ENCODE results near the gene TUBB2B. TPM values are rescaled to one million over a fixed set of nuclear protein-coding genes. Genes with fewer than 3 reads are reported as not detected.
A peak's percentile ranks its signal among the peaks of the same experiment; 100 is the strongest.

Gene TUBB2B
- total RNA-seq, 2 experiments from 2014 or later: 0.27 TPM; not detected in 1

DNA sequence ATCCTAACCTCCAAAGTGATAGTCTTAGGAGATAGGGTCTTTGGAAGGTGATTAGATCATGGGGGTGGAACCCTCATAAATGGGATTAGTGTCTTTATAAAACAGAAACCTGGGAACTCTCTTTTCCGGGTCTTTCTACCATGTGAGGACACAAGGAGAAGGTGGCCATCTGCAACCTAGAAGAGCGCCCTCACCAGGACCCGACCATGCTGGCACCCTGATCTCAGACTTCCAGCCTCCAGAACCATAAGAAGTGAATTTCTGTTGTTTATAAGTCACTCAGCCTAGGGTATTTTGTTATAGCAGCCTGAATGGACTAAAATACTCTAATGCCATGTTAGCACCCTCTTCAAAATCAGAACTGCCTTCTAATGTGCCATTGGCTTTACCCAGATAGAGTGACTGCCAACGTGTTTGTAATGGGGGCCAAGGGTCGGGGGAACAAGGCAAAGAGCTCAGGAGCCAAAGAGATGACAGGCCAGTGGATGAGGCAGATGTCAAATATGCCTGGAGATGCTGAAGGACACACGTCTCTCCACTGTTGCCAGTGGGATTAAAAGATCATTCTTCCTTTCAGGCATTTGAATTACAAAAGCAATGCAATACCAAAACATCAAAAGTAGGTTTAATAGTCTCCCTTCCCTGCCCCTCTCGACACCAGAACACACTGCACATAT, 21.0 kb downstream of the TUBB2B start:
- DNase-seq (ENCODE audit: low spot score): no peak
- no peaks in the 10 kb centered on the region for H3K9me3 ChIP-seq (ENCODE audit: low read length)
- BruUV-seq (replicated peaks): no TSS peak
- no peaks in the 10 kb centered on the region for H3K9me2 ChIP-seq (ENCODE audit: insufficient read depth, low read length)
- ChIA-PET POLR2A (interaction anchor here (2.4 kb wide), 1 partner anchor 12 kb away, joined by 6 read pairs; no protein-coding TSS in a partner anchor), CTCF (ENCODE audit: unreplicated experiment) (no interaction called here)
- TF ChIP-seq, protein P1, sequence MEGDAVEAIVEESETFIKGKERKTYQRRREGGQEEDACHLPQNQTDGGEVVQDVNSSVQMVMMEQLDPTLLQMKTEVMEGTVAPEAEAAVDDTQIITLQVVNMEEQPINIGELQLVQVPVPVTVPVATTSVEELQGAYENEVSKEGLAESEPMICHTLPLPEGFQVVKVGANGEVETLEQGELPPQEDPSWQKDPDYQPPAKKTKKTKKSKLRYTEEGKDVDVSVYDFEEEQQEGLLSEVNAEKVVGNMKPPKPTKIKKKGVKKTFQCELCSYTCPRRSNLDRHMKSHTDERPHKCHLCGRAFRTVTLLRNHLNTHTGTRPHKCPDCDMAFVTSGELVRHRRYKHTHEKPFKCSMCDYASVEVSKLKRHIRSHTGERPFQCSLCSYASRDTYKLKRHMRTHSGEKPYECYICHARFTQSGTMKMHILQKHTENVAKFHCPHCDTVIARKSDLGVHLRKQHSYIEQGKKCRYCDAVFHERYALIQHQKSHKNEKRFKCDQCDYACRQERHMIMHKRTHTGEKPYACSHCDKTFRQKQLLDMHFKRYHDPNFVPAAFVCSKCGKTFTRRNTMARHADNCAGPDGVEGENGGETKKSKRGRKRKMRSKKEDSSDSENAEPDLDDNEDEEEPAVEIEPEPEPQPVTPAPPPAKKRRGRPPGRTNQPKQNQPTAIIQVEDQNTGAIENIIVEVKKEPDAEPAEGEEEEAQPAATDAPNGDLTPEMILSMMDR (conservative IDR thresholded peaks at IDR 0.05; ENCODE audit: low read length): peak; percentile 47
- no peak for TF ChIP-seq EZH2phosphoT487 (IDR thresholded peaks at IDR 0.05; ENCODE audit: borderline replicate concordance, low read depth, low read length)
- H2AFZ ChIP-seq (ENCODE audit: low read length): no peak overlapping the region
- H4K20me1 ChIP-seq (ENCODE audit: insufficient read depth, low read length): no peaks in the 10 kb centered on the region
- no peak overlapping the region for H3K4me2 ChIP-seq (ENCODE audit: low read length)
- no peak overlapping the region for H3K4me3 ChIP-seq (ENCODE audit: low read depth, low read length, poor library complexity, severe bottlenecking)
- no peak overlapping the region for H3K27ac ChIP-seq (ENCODE audit: low read depth, low read length, poor library complexity, severe bottlenecking)
- no peaks in the 10 kb centered on the region for H3K36me3 ChIP-seq (ENCODE audit: insufficient read depth, low read length)
- intact Hi-C loops (cut with micrococcal nuclease; ENCODE audit: unreplicated experiment): no loop called here
- H3K79me2 ChIP-seq (ENCODE audit: insufficient read depth, low read depth, low read length): no peaks in the 10 kb centered on the region
- peaks cover 40% of the 10 kb centered on the region for H3K4me1 ChIP-seq (ENCODE audit: insufficient read depth, low read length, poor library complexity, severe bottlenecking)

- no peak for DNase-seq (ENCODE audit: low spot score)
- Histone ChIP-seq H3K36me3 (ENCODE audit: insufficient read depth, low read length) (no peaks in the 10 kb centered on the region), H2AFZ (ENCODE audit: low read length) (no peak overlapping the region), H3K4me1 (ENCODE audit: insufficient read depth, low read length, poor library complexity, severe bottlenecking) (peaks cover 40% of the 10 kb centered on the region), H3K79me2 (ENCODE audit: insufficient read depth, low read depth, low read length) (no peaks in the 10 kb centered on the region), H3K9me3 (ENCODE audit: low read length) (no peaks in the 10 kb centered on the region), H3K27ac (ENCODE audit: low read depth, low read length, poor library complexity, severe bottlenecking) (no peak overlapping the region), H4K20me1 (ENCODE audit: insufficient read depth, low read length) (no peaks in the 10 kb centered on the region), H3K4me2 (ENCODE audit: low read length) (no peak overlapping the region), H3K4me3 (ENCODE audit: low read depth, low read length, poor library complexity, severe bottlenecking) (no peak overlapping the region), H3K9me2 (ENCODE audit: insufficient read depth, low read length) (no peaks in the 10 kb centered on the region)
- POLR2A ChIA-PET: no interaction called here
- no TSS peak for BruUV-seq (replicated peaks)
- CTCF ChIA-PET (ENCODE audit: unreplicated experiment): no interaction called here
- no peak for TF ChIP-seq EZH2phosphoT487 (IDR thresholded peaks at IDR 0.05; ENCODE audit: borderline replicate concordance, low read depth, low read length)
- intact Hi-C loops (cut with micrococcal nuclease; ENCODE audit: unreplicated experiment): loop anchor here (2.0 kb wide), 1 partner anchor 43 kb away; no protein-coding TSS in a partner anchor
Observed at GRCh38 chr6:3205913-3206312, 21.5 kb downstream of the TUBB2B start.

DNA sequence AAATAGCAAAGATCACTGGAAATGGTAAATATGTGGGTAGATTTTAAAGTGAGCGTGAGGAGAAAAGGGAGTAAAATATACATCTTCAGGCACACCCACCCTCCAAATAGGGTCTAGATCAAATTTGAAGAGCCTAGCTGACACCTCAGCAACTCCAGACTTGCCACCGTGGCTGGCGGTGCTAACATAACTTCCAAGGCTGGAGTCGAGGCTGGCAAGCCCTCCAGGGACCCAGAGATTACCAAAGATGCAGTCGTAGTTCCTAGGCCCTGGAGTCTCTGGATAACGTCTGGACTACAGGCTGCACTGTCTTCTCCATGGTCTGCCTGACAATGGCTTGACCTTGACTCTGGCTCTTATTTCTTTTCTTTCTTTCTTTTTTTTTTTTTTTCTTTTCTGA, 22.5 kb downstream of the TUBB2B start:
- Histone ChIP-seq H3K4me2 (ENCODE audit: low read length) (peak overlapping the region; percentile 22; the same call in 1 of the 2 replicates), H3K9me2 (ENCODE audit: insufficient read depth, low read length) (no peaks in the 10 kb centered on the region), H3K27ac (ENCODE audit: low read depth, low read length, poor library complexity, severe bottlenecking) (peak overlapping the region; percentile 21), H3K36me3 (ENCODE audit: insufficient read depth, low read length) (no peaks in the 10 kb centered on the region), H4K20me1 (ENCODE audit: insufficient read depth, low read length) (no peaks in the 10 kb centered on the region), H3K4me3 (ENCODE audit: low read depth, low read length, poor library complexity, severe bottlenecking) (no peak overlapping the region), H3K9me3 (ENCODE audit: low read length) (no peaks in the 10 kb centered on the region), H2AFZ (ENCODE audit: low read length) (peak overlapping the region; percentile 86), H3K79me2 (ENCODE audit: insufficient read depth, low read depth, low read length) (no peaks in the 10 kb centered on the region), H3K4me1 (ENCODE audit: insufficient read depth, low read length, poor library complexity, severe bottlenecking) (peaks cover 40% of the 10 kb centered on the region)
- intact Hi-C loops (cut with micrococcal nuclease; ENCODE audit: unreplicated experiment): loop anchor here (2.0 kb wide), 1 partner anchor 42 kb away; no protein-coding TSS in a partner anchor
- TF ChIP-seq, protein P1 (conservative IDR thresholded peaks at IDR 0.05; ENCODE audit: low read length): no peak
- no peak for TF ChIP-seq EZH2phosphoT487 (IDR thresholded peaks at IDR 0.05; ENCODE audit: borderline replicate concordance, low read depth, low read length)
- CTCF ChIA-PET (ENCODE audit: unreplicated experiment): no interaction called here
- no peak for DNase-seq (ENCODE audit: low spot score)
- BruUV-seq (replicated peaks): no TSS peak
- POLR2A ChIA-PET: no interaction called here

Data from OCI-LY7 (cell line).